AG04449 (cell line): ENCODE results near the gene RMND5B.

ENCODE experiments used
- CTCF ChIA-PET: fragments of 350-600 bp; formaldehyde crosslinking; extraction: SDS; loops from one replicate; lab custom pipeline; 2021; ENCODE audit warnings: antibody characterized with exemption; lab: Yijun Ruan, JAX
- POLR2A ChIA-PET: fragments of 400-600, 350-600 bp; formaldehyde crosslinking; extraction: SDS; loops from one replicate; lab custom pipeline; 2020; ENCODE audit warnings: antibody characterized with exemption, inconsistent platforms; lab: Yijun Ruan, JAX
- DNase-seq: peaks from one replicate; pipeline ENCODE4 v3.0.0-alpha.2; 2010; ENCODE audit warnings: low read depth, low spot score
- H3K4me3 ChIP-seq: 2 replicates; pipeline ENCODE4 v1.5.1; 2011; ENCODE audit warnings: low read depth, mild to moderate bottlenecking, control low read depth, low read length
- TF ChIP-seq, protein P1 (sequence below): IDR thresholded peaks from one replicate; pipeline ENCODE4 v1.5.1; 2011; ENCODE audit warnings: mild to moderate bottlenecking, moderate library complexity, low read length, control low read depth, inconsistent platforms; ENCODE audit not compliant: insufficient read depth; ENCODE audit errors: missing control alignments

The RMND5B gene

DNA sequence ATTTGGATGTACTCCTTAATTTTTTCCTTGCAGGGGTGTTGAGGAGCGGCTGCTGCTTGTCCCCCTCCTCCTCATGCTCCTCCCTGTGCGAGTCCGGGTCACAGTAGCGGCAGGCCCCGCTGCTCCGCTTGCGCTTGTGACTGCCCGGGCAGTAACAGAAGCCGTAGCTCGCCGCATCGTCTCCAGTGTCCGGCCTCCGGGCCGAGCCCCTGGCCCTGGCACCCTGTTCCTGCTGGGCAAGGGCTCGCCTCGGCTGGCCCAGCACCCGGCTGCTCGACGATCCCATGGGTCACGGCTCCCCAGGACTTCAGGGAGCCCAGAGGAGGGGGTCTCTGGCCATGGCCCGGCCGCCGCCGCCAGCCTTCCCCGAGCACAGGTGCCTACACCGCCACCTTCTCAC lies 56.2 kb downstream of the RMND5B start, which contains the start of gene GMCL2:
TSS of gene GMCL2 (minus strand) at position 358 of the 400 bp plus-strand sequence. CDS start at position 286, 72 bp downstream.
- ChIA-PET CTCF (no interaction called here), POLR2A (no interaction called here)
- H3K4me3 ChIP-seq: no peak within 1 kb of the TSS
- TF ChIP-seq, protein P1, sequence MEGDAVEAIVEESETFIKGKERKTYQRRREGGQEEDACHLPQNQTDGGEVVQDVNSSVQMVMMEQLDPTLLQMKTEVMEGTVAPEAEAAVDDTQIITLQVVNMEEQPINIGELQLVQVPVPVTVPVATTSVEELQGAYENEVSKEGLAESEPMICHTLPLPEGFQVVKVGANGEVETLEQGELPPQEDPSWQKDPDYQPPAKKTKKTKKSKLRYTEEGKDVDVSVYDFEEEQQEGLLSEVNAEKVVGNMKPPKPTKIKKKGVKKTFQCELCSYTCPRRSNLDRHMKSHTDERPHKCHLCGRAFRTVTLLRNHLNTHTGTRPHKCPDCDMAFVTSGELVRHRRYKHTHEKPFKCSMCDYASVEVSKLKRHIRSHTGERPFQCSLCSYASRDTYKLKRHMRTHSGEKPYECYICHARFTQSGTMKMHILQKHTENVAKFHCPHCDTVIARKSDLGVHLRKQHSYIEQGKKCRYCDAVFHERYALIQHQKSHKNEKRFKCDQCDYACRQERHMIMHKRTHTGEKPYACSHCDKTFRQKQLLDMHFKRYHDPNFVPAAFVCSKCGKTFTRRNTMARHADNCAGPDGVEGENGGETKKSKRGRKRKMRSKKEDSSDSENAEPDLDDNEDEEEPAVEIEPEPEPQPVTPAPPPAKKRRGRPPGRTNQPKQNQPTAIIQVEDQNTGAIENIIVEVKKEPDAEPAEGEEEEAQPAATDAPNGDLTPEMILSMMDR: no peak
- DNase-seq: no peak

DNA sequence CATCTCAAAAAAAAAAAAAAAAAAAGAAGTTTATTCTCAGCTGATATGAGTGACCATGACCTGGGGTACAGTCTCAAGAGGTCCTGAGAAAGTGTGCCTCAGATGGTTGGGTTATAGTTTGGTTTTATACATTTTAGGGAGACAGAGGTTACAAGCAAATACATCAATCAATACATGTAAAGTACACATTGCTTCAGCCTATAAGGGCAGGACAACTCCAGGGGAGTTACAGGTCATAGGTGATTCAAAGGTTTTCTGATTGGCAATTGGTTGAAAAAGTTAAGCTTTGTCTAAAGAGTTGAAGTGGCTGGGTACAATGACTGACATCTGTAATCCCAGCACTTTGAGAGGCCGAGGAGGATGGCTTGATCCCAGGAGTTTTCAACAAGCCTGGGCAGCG lies 58.6 kb downstream of the RMND5B start:
- no peak for DNase-seq
- POLR2A ChIA-PET: interaction anchor here (0.8 kb wide), 1 partner anchor 15 kb away, joined by 3 read pairs; the partner anchor contains the start of gene HNRNPAB
- TF ChIP-seq, protein P1: no peak
- CTCF ChIA-PET: no interaction called here
- H3K4me3 ChIP-seq: no peak overlapping the region

DNA sequence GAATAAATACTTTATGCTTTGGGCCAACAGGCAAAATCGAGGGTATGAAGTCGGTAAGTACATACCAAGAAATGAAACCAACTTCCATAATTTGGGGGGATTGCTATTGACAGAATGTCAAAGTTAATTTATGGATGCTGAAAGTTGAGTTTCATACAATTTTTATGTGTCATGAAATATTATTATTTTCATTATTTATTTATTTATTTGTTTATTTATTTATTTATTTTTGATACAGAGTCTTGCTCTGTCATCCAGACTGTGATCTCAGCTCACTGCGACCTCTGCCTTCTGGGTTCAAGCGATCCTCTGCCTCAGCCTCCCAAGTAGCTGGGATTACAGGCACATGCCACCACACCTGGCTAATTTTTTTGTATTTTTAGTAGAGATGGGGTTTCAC lies 60.8 kb downstream of the RMND5B start:
- no peak overlapping the region for H3K4me3 ChIP-seq
- no peak for DNase-seq
- ChIA-PET POLR2A (no interaction called here), CTCF (no interaction called here)
- TF ChIP-seq, protein P1: no peak

DNA sequence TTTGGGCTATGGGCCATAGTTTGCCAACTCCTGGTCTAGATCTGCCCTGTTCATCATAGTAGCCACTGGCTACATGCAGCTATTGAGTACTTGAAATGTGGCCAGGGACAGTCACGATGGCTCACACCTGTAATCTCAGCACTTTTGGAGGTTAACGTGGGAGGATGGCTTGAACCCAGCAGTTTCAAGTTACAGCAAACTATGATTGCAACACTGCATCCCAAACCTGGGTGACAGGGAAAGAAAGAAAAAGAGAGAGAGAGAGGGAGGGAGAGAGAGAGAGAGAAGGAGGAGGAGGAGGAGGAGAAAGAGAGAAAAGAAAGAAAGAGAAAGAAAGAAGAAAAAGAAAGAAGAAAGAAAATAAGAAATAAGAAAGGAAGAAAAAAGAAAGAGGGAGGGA lies 61.4 kb downstream of the RMND5B start:
- no peak overlapping the region for H3K4me3 ChIP-seq
- CTCF ChIA-PET: no interaction called here
- DNase-seq: no peak
- TF ChIP-seq, protein P1: no peak
- POLR2A ChIA-PET: no interaction called here

DNA sequence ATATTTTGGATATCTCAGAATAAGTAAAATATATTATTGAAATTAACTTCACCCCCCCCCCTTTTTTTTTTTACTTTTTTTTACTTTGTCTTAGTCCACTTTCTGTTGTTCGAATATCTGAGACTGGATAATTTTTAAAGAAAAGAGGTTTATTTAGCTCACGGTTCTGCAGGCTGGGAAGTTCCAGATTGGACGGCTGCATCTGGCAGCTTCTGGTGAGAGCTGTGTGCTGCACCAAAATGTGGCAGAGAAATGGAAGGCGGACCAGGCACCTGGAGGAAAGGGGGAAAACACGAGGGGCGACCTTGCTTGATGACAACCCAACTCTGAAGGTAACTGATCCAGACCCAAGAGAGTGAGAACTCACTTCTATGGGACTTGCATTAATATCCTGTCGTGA lies 62.0 kb downstream of the RMND5B start:
- no peak overlapping the region for H3K4me3 ChIP-seq
- ChIA-PET POLR2A (interaction anchor here (0.6 kb wide), 1 partner anchor 39 kb away, joined by 4 read pairs; the partner anchor contains the start of gene NHP2), CTCF (no interaction called here)
- TF ChIP-seq, protein P1: no peak
- no peak for DNase-seq

DNA sequence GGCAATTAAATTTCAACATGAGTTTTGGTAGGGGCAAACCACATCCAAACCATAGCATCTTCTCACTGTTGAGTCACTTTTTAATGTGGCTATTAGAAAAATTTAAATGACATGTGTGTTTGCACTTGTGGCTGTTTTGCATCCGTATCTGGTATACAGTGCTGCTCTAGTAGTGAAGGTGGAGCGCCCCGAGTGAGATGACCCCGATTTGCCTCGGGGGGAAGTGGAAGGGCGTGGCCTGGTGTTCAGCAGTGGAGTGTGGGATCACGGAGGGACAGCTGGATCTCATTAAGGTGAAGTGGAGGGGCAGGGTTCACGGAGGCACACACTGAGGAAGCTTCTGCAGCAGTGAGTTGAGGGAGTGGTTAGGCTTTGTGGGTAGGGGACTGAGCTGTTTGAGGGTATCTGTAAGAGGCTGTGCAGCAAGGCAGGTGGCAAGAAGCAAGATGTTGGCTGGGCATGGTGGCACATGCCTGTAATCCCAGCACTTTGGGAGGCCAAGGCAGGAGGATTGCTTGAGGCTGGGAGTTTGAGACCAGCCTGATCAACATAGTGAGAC lies 62.5 kb downstream of the RMND5B start:
- H3K4me3 ChIP-seq: no peak overlapping the region
- TF ChIP-seq, protein P1: no peak
- ChIA-PET POLR2A (interaction anchor here (0.6 kb wide), 1 partner anchor 40 kb away, joined by 4 read pairs; the partner anchor contains the start of gene NHP2), CTCF (no interaction called here)
- no peak for DNase-seq
